Common myeloid progenitor, CD34-positive (primary cell): ENCODE results near the gene COX6A1.

Experiments used
- CTCF ChIA-PET: fragments of 350-600 bp; sonication (Branson Sonifier 250); formaldehyde crosslinking; loops from one replicate; lab custom pipeline; 2021; ENCODE audit warnings: antibody characterized with exemption; lab: Charles Lee
- POLR2A ChIA-PET: fragments of 350-600 bp; sonication (Branson Sonifier 250); formaldehyde crosslinking; loops from one replicate; lab custom pipeline; 2021; ENCODE audit warnings: antibody characterized with exemption; lab: Charles Lee
- DNase-seq, 3 donors: peaks; one replicate each; pipeline versions ENCODE4 v3.0.0 to v3.0.0-alpha.2; 2013
- H3K27ac ChIP-seq, 2 experiments: 1 replicate in 1 of 2; 2 replicates in 1 of 2; pipeline ENCODE4 v1.7.0; 2013; ENCODE audit warnings: inconsistent platforms in 2 of 2, low read length in 2 of 2, mild to moderate bottlenecking in 2 of 2, low read depth in 1 of 2, moderate library complexity in 1 of 2; ENCODE audit not compliant: severe bottlenecking in 2 of 2, insufficient read depth in 1 of 2, poor library complexity in 1 of 2
- H3K27me3 ChIP-seq, 5 experiments: replicated peaks in 2 of 5; 1 replicate in 3 of 5; 2 replicates in 2 of 5; pipeline versions ENCODE4 v1.6.1 to v1.7.0; 2013; ENCODE audit warnings: low read length in 4 of 5, mild to moderate bottlenecking in 2 of 5, moderate library complexity in 2 of 5, inconsistent platforms in 1 of 5; ENCODE audit not compliant: insufficient read depth in 5 of 5, control insufficient read depth in 4 of 5
- H3K36me3 ChIP-seq, 4 experiments: 1 replicate in 2 of 4; 2 replicates in 2 of 4; pipeline versions ENCODE4 v1.6.1 to v1.7.0; 2013; ENCODE audit warnings: low read length in 3 of 4, control low read depth in 1 of 4, mild to moderate bottlenecking in 1 of 4; ENCODE audit not compliant: control insufficient read depth in 4 of 4, insufficient read depth in 4 of 4
- H3K4me1 ChIP-seq, 4 experiments: 1 replicate in 3 of 4; 2 replicates in 1 of 4; pipeline versions ENCODE4 v1.6.1 to v1.7.1; 2013; ENCODE audit warnings: low read length in 3 of 4, mild to moderate bottlenecking in 3 of 4, control low read depth in 1 of 4, inconsistent platforms in 1 of 4, moderate library complexity in 1 of 4; ENCODE audit not compliant: control insufficient read depth in 4 of 4, insufficient read depth in 4 of 4; ENCODE audit errors: control extremely low read depth in 1 of 4
- H3K4me3 ChIP-seq, 7 experiments: 1 replicate in 4 of 7; 2 replicates in 3 of 7; pipeline versions ENCODE4 v1.5.1 to v1.7.0; 2013; ENCODE audit warnings: mild to moderate bottlenecking in 7 of 7, low read length in 6 of 7, moderate library complexity in 6 of 7, inconsistent platforms in 2 of 7, low read depth in 2 of 7, control low read depth in 1 of 7; ENCODE audit not compliant: insufficient read depth in 4 of 7, control insufficient read depth in 1 of 7; ENCODE audit errors: extremely low read depth in 1 of 7
- H3K9me3 ChIP-seq, 5 experiments: 1 replicate in 4 of 5; 2 replicates in 1 of 5; pipeline versions ENCODE4 v1.6.1 to v1.7.1; 2013; ENCODE audit warnings: low read length in 4 of 5, mild to moderate bottlenecking in 2 of 5, inconsistent platforms in 1 of 5, low read depth in 1 of 5, moderate library complexity in 1 of 5; ENCODE audit not compliant: control insufficient read depth in 4 of 5, insufficient read depth in 2 of 5; ENCODE audit errors: control extremely low read depth in 1 of 5
- WGBS: methylation state at CpG from one replicate; pipeline ENCODE4 v1.1.5; 2013; ENCODE audit not compliant: insufficient coverage; 5-methylcytosine and 5-hydroxymethylcytosine counted together

COX6A1 gene

DNA sequence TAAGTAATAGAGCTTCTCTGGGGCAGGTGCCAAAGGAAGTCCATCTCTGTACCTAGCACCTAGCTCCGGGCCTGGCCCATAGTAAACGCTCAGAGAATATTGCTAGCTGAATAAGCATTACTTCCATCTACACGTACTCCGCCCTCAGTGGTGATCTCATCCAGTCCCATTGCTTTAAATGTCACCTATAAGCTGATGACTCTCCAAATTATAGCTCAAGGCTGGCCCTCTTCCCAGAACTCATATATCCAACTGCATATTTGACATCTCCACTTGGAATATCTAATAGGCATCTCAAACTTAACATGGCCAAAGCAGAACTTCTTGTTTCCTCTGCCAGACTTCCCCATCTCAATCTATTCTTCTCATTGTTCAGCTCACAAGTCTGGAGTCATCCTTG, 51.1 kb downstream of the COX6A1 start:
- Histone ChIP-seq H3K27me3 (no peaks in the 10 kb centered on the region), H3K4me1 (no peaks in the 10 kb centered on the region), H3K4me3 (no peak overlapping the region), H3K27ac (no peak overlapping the region), H3K36me3 (peaks cover 0 to 14% (median 2%) of the 10 kb centered on the region in 4 experiments), H3K9me3 (no peaks in the 10 kb centered on the region)
- POLR2A ChIA-PET, result no interaction called here
- CTCF ChIA-PET, result interaction anchor here (1.1 to 2.4 kb wide), 2 partner anchors 9 to 13 kb away, joined by 3 to 8 read pairs; no protein-coding TSS in a partner anchor
- WGBS, result 98% methylated on average over 4 of the region's 4 CpGs
- no peak for DNase-seq

- WGBS, result 100% methylated on average over 3 of the region's 5 CpGs
- Histone ChIP-seq H3K36me3 (peaks cover 0 to 14% (median 2%) of the 10 kb centered on the region in 4 experiments), H3K27ac (no peak overlapping the region), H3K27me3 (no peaks in the 10 kb centered on the region), H3K9me3 (no peaks in the 10 kb centered on the region), H3K4me1 (peaks cover 0 to 7% (median 5%) of the 10 kb centered on the region in 4 experiments), H3K4me3 (no peak overlapping the region)
- no peak for DNase-seq
- CTCF ChIA-PET, result interaction anchor here (0.9 to 2.4 kb wide), 5 partner anchors 8 to 230 kb away, joined by 3 to 8 read pairs (median 4); no protein-coding TSS in a partner anchor
- POLR2A ChIA-PET, result no interaction called here
Measured at GRCh38 chr12:120490325-120490724, 52.4 kb downstream of the COX6A1 start.
